Esophagus squamous epithelium (tissue), 5 donors: ENCODE measurements around the gene TESMIN. TPM values are rescaled to one million over a fixed set of nuclear protein-coding genes. Genes with fewer than 3 reads are reported as not detected.

Experiments used
- DNase-seq: peaks from one replicate; lab custom pipeline; 2025; lab: John Stamatoyannopoulos, UW
- H3K27ac ChIP-seq, 4 donors: fragments of 200-600 bp; sonication (generic); one replicate each; pipeline ENCODE4 v1.5.1; 2016 to 2019; ENCODE audit warnings: mild to moderate bottlenecking in 1 of 4
- H3K27me3 ChIP-seq, 4 donors: fragments of 200-600 bp; sonication (generic); 1 replicate in 3 of 4; 2 replicates in 1 of 4; pipeline versions ENCODE4 v1.5.1 to v1.6.0; 2017 to 2021; ENCODE audit warnings: antibody characterized with exemption in 1 of 4
- H3K36me3 ChIP-seq, 3 donors: fragments of 200-600 bp; sonication (generic); one replicate each; pipeline ENCODE4 v1.5.1; 2016 to 2019
- H3K4me1 ChIP-seq, 3 donors: fragments of 200-600 bp; sonication (generic); one replicate each; pipeline ENCODE4 v1.5.1; 2017 to 2019
- H3K4me3 ChIP-seq, 4 donors: fragments of 200-600 bp; sonication (generic); 1 replicate in 3 of 4; 2 replicates in 1 of 4; pipeline ENCODE4 v1.5.1; 2016 to 2019; ENCODE audit warnings: mild to moderate bottlenecking in 2 of 4, moderate library complexity in 1 of 4
- H3K9me3 ChIP-seq, 3 donors: fragments of 200-600 bp; sonication (generic); one replicate each; pipeline ENCODE4 v1.5.1; 2016 to 2019
- CTCF ChIP-seq, 6 experiments: fragments of 450-650 bp in 4 of 6; fragments of 200-600 bp in 2 of 6; sonication (generic) in 2 of 6; IDR thresholded peaks; one replicate each; pipeline ENCODE4 v1.5.1; 2016 to 2019; ENCODE audit warnings: antibody characterized with exemption in 6 of 6, mild to moderate bottlenecking in 4 of 6, moderate library complexity in 4 of 6
- POLR2A ChIP-seq, 4 donors: fragments of 450-650 bp; IDR thresholded peaks; one replicate each; pipeline ENCODE4 v1.6.1; 2017; ENCODE audit warnings: antibody characterized with exemption in 4 of 4, mild to moderate bottlenecking in 4 of 4, moderate library complexity in 3 of 4
- WGBS, 2 donors: methylation state at CpG; one replicate each; pipeline ENCODE4 v1.1.5; 2018; 5-methylcytosine and 5-hydroxymethylcytosine counted together
- intact Hi-C: fragments of 100-400 bp; cut with DNase I; formaldehyde crosslinking; loops from one replicate; pipeline ENCODE4 v1.15.0; 2022
- total RNA-seq, 4 donors: library from RNA; depleted of rRNA; stranded (reverse); fragments of >200 nt; gene quantifications; one replicate each; pipeline ENCODE4 v1.1.0, GENCODE V29; 2016
- donor health status: DM: yes; HTN: yes; CAD: no.

TESMIN gene
- total RNA-seq, 4 donors from 2014 or later: 3.1 to 5.3 (median 4.4) TPM

GRCh38 chr11:68734111-68734510, 17.2 kb downstream of the TESMIN start:
- no peak overlapping the region for H3K27ac ChIP-seq
- no peaks in the 10 kb centered on the region for H3K9me3 ChIP-seq
- intact Hi-C loops: no loop called here
- no peaks in the 10 kb centered on the region for H3K27me3 ChIP-seq
- TF ChIP-seq CTCF (IDR thresholded peaks at IDR 0.05): no peak
- TF ChIP-seq POLR2A (IDR thresholded peaks at IDR 0.05): no peak
- H3K4me3 ChIP-seq: no peak overlapping the region
- 68 to 76% methylated on average over 7 of the region's 7 CpGs for WGBS, 2 donors
- peaks cover 0 to 6% (median 0%) of the 10 kb centered on the region in 3 donors for H3K36me3 ChIP-seq
- DNase-seq: no peak
- no peaks in the 10 kb centered on the region for H3K4me1 ChIP-seq

- TF ChIP-seq POLR2A (IDR thresholded peaks at IDR 0.05) (no peak), CTCF (IDR thresholded peaks at IDR 0.05) (no peak)
- H3K27ac ChIP-seq: no peak overlapping the region
- DNase-seq: no peak
- H3K27me3 ChIP-seq: no peaks in the 10 kb centered on the region
- H3K36me3 ChIP-seq: no peaks in the 10 kb centered on the region
- WGBS, 2 donors: 80 to 88% methylated on average over 6 of the region's 6 CpGs
- H3K4me1 ChIP-seq: no peaks in the 10 kb centered on the region
- no peak overlapping the region for H3K4me3 ChIP-seq
- no peaks in the 10 kb centered on the region for H3K9me3 ChIP-seq
- intact Hi-C loops: no loop called here
Observed at GRCh38 chr11:68727783-68728182, 23.5 kb downstream of the TESMIN start.

- intact Hi-C loops: no loop called here
Observed at GRCh38 chr11:68724293-68724692, 27.0 kb downstream of the TESMIN start.

GRCh38 chr11:68722143-68722542, 29.2 kb downstream of the TESMIN start:
- no peaks in the 10 kb centered on the region for H3K9me3 ChIP-seq
- no peaks in the 10 kb centered on the region for H3K27me3 ChIP-seq
- 88 to 90% methylated on average over 1 of the region's 1 CpG for WGBS, 2 donors
- no peak overlapping the region for H3K27ac ChIP-seq
- H3K4me3 ChIP-seq: no peak overlapping the region
- H3K4me1 ChIP-seq: no peaks in the 10 kb centered on the region
- no peaks in the 10 kb centered on the region for H3K36me3 ChIP-seq
- no peak for TF ChIP-seq POLR2A (IDR thresholded peaks at IDR 0.05)
- TF ChIP-seq CTCF (IDR thresholded peaks at IDR 0.05): no peak
- intact Hi-C loops: no loop called here
- DNase-seq: no peak

More at GRCh38 chr11:68724293-68724692, 27.0 kb downstream of the TESMIN start:
- no peaks in the 10 kb centered on the region for H3K4me1 ChIP-seq
- no peaks in the 10 kb centered on the region for H3K27me3 ChIP-seq
- DNase-seq: no peak
- TF ChIP-seq POLR2A (IDR thresholded peaks at IDR 0.05): no peak
- no peak for TF ChIP-seq CTCF (IDR thresholded peaks at IDR 0.05)
- H3K9me3 ChIP-seq: no peaks in the 10 kb centered on the region
- 69 to 77% methylated on average over 4 of the region's 4 CpGs for WGBS, 2 donors
- H3K27ac ChIP-seq: no peak overlapping the region
- no peaks in the 10 kb centered on the region for H3K36me3 ChIP-seq
- no peak overlapping the region for H3K4me3 ChIP-seq

GRCh38 chr11:68721075-68721474, 30.2 kb downstream of the TESMIN start:
- no peak for DNase-seq
- Histone ChIP-seq H3K27ac (no peak overlapping the region), H3K36me3 (no peaks in the 10 kb centered on the region), H3K9me3 (no peaks in the 10 kb centered on the region), H3K4me1 (no peaks in the 10 kb centered on the region), H3K27me3 (no peaks in the 10 kb centered on the region), H3K4me3 (no peak overlapping the region)
- TF ChIP-seq CTCF (IDR thresholded peaks at IDR 0.05): no peak
- TF ChIP-seq POLR2A (IDR thresholded peaks at IDR 0.05): no peak
- 89 to 98% methylated on average over 2 of the region's 2 CpGs for WGBS, 2 donors
- intact Hi-C loops: no loop called here
